GM23338 (cell line): Measurements from ENCODE around the gene CYSTM1. TPM values are rescaled to one million over a fixed set of nuclear protein-coding genes. Genes with fewer than 3 reads are reported as not detected.

Experiments used
- ATAC-seq: fragments of 200-7000 bp; cut with Tn5 transposase; 3 replicates; pipeline ENCODE4 v1.9.1; 2020
- DNase-seq: peaks from one replicate; pipeline ENCODE4 v3.0.0-alpha.2; 2015; ENCODE audit warnings: low spot score
- H2AFZ ChIP-seq: fragments of 200-600 bp; sonication (generic); 2 replicates; pipeline ENCODE4 v1.8.0; 2016; ENCODE audit warnings: antibody characterized with exemption, mild to moderate bottlenecking, moderate library complexity
- H3F3A ChIP-seq: fragments of 200-600 bp; sonication (generic); replicated peaks from 2 replicates; pipeline ENCODE4 v1.8.0; 2017; ENCODE audit warnings: antibody characterized with exemption, mixed run types, low read depth
- H3K27ac ChIP-seq: fragments of 200-600 bp; sonication (generic); 2 replicates; pipeline ENCODE4 v1.6.1; 2016; ENCODE audit warnings: low read depth
- H3K27me3 ChIP-seq: fragments of 200-600 bp; sonication (generic); 2 replicates; pipeline ENCODE4 v1.8.0; 2016; ENCODE audit warnings: mild to moderate bottlenecking, mixed run types, moderate library complexity; ENCODE audit not compliant: insufficient read depth
- H3K36me3 ChIP-seq: fragments of 200-600 bp; sonication (generic); 2 replicates; pipeline ENCODE4 v1.8.0; 2016; ENCODE audit warnings: mild to moderate bottlenecking; ENCODE audit not compliant: insufficient read depth
- H3K4me1 ChIP-seq: fragments of 200-600 bp; sonication (generic); 2 replicates; pipeline ENCODE4 v1.8.0; 2016; ENCODE audit warnings: mild to moderate bottlenecking, moderate library complexity; ENCODE audit not compliant: insufficient read depth
- H3K4me2 ChIP-seq: fragments of 200-600 bp; sonication (generic); 2 replicates; pipeline ENCODE4 v1.7.1; 2017; ENCODE audit warnings: mixed run types
- H3K4me3 ChIP-seq: fragments of 200-600 bp; sonication (generic); 2 replicates; pipeline ENCODE4 v1.6.1; 2016; ENCODE audit warnings: mixed run types
- H3K79me2 ChIP-seq: fragments of 200-600 bp; sonication (generic); replicated peaks from 2 replicates; pipeline ENCODE4 v1.8.0; 2017; ENCODE audit warnings: mild to moderate bottlenecking; ENCODE audit not compliant: insufficient read depth
- H3K9me2 ChIP-seq: fragments of 200-600 bp; sonication (generic); 2 replicates; pipeline ENCODE4 v1.8.0; 2017; ENCODE audit not compliant: insufficient read depth
- H4K20me1 ChIP-seq: fragments of 200-600 bp; sonication (generic); replicated peaks from 2 replicates; pipeline ENCODE4 v1.8.0; 2017; ENCODE audit warnings: mild to moderate bottlenecking; ENCODE audit not compliant: insufficient read depth
- H3K27ac Mint-ChIP-seq: 2 replicates; pipeline ENCODE4 v1.8.0; 2020; ENCODE audit warnings: inconsistent platforms, mild to moderate bottlenecking, moderate library complexity, mixed read lengths
- H3K27me3 Mint-ChIP-seq: 3 replicates; pipeline ENCODE4 v1.8.0; 2022; ENCODE audit warnings: low read depth, mild to moderate bottlenecking, moderate library complexity, mixed read lengths, inconsistent platforms; ENCODE audit not compliant: insufficient read depth, poor library complexity
- H3K36me3 Mint-ChIP-seq: 3 replicates; pipeline ENCODE4 v1.8.0; 2021; ENCODE audit warnings: low read depth, mild to moderate bottlenecking, inconsistent platforms, moderate library complexity, mixed read lengths
- H3K4me1 Mint-ChIP-seq: 3 replicates; pipeline ENCODE4 v1.8.0; 2020; ENCODE audit warnings: mild to moderate bottlenecking, inconsistent platforms, mixed read lengths
- H3K4me3 Mint-ChIP-seq: 3 replicates; pipeline ENCODE4 v1.8.0; 2021; ENCODE audit warnings: moderate library complexity, mild to moderate bottlenecking, inconsistent platforms, mixed read lengths
- H3K9me3 Mint-ChIP-seq: 3 replicates; pipeline ENCODE4 v1.8.0; 2020; ENCODE audit warnings: moderate library complexity, mild to moderate bottlenecking, inconsistent platforms, mixed read lengths
- CREB1 ChIP-seq: fragments of 250-450 bp; sonication (Bioruptor Pico); IDR thresholded peaks from 2 replicates; pipeline ENCODE4 v1.5.0; 2020; ENCODE audit warnings: low read depth, mild to moderate bottlenecking, moderate library complexity
- CTCF ChIP-seq, 2 experiments: fragments of 200-600 bp in 1 of 2; sonication (generic) in 1 of 2; conservative IDR thresholded peaks; 2 replicates each; pipeline versions ENCODE4 v1.5.1 to v1.6.1; 2016 to 2017; ENCODE audit warnings: antibody characterized with exemption in 2 of 2, low read depth in 2 of 2, mild to moderate bottlenecking in 2 of 2, moderate library complexity in 1 of 2
- ETS1 ChIP-seq: IDR thresholded peaks from 2 replicates; pipeline ENCODE4 v1.6.1; 2016; ENCODE audit warnings: antibody characterized with exemption
- EZH2 ChIP-seq: fragments of 200-600 bp; sonication (generic); IDR thresholded peaks from one replicate; pipeline ENCODE4 v1.8.0; 2017; ENCODE audit warnings: antibody characterized with exemption, mild to moderate bottlenecking, low read depth; ENCODE audit not compliant: unreplicated experiment
- EZH2phosphoT487 ChIP-seq: fragments of 200-600 bp; sonication (generic); IDR thresholded peaks from one replicate; pipeline ENCODE4 v1.8.1; 2018; ENCODE audit warnings: antibody characterized with exemption; ENCODE audit not compliant: unreplicated experiment
- JUNB ChIP-seq: IDR thresholded peaks from one replicate; pipeline ENCODE4 v1.6.1; 2016; ENCODE audit warnings: antibody characterized with exemption; ENCODE audit not compliant: unreplicated experiment
- NANOG ChIP-seq: IDR thresholded peaks from 2 replicates; pipeline ENCODE4 v1.6.1; 2016; ENCODE audit warnings: antibody characterized with exemption, borderline replicate concordance
- POLR2AphosphoS5 ChIP-seq: IDR thresholded peaks from 2 replicates; pipeline ENCODE4 v1.6.1; 2016; ENCODE audit warnings: antibody characterized with exemption, low read depth
- REST ChIP-seq: IDR thresholded peaks from one replicate; pipeline ENCODE4 v1.6.1; 2018; ENCODE audit warnings: antibody characterized with exemption; ENCODE audit not compliant: unreplicated experiment
- STAT1 ChIP-seq: IDR thresholded peaks from one replicate; pipeline ENCODE4 v1.6.1; 2016; ENCODE audit warnings: antibody characterized with exemption; ENCODE audit not compliant: unreplicated experiment
- ZNF331 ChIP-seq: fragments of 250-450 bp; sonication (Bioruptor Pico); IDR thresholded peaks from 2 replicates; pipeline ENCODE4 v1.5.0; 2020; ENCODE audit warnings: low read depth, mild to moderate bottlenecking, moderate library complexity
- polyA plus RNA-seq: library from polyadenylated mRNA; unstranded; fragments of >200 nt; fragmentation: Nextera tagmentation; extraction: Ambion mirVana; gene quantifications from 2 replicates; pipeline ENCODE4 v1.2.1, GENCODE V29; 2016
- total RNA-seq: library from RNA; depleted of rRNA; stranded (reverse); fragments of >200 nt; shearing (Covaris generic); gene quantifications from 2 replicates; pipeline ENCODE4 v1.2.3, GENCODE V29; 2014

The CYSTM1 gene
- total and polyA plus RNA-seq, 2 experiments from 2014 or later, result 14.4 to 46.0 TPM

GRCh38 chr5:140142856-140143255, 32.1 kb upstream of the CYSTM1 start:
- no peaks in the 10 kb centered on the region for H3K36me3 Mint-ChIP-seq
- H3K27me3 Mint-ChIP-seq, result peaks cover 35% of the 10 kb centered on the region
- no peaks in the 10 kb centered on the region for H3F3A ChIP-seq
- no peaks in the 10 kb centered on the region; the same call in 1 of the 2 replicates for H3K36me3 ChIP-seq
- H3K79me2 ChIP-seq, result no peaks in the 10 kb centered on the region
- DNase-seq, result no peak
- no peak for TF ChIP-seq NANOG
- no peak for TF ChIP-seq EZH2phosphoT487
- no peak for TF ChIP-seq JUNB
- TF ChIP-seq ETS1, result no peak
- H3K9me2 ChIP-seq, result no peaks in the 10 kb centered on the region
- H3K4me1 Mint-ChIP-seq, result peaks cover 8% of the 10 kb centered on the region
- H3K27ac ChIP-seq, result no peak overlapping the region
- H3K4me3 Mint-ChIP-seq, result no peak overlapping the region
- no peak overlapping the region for H2AFZ ChIP-seq
- H4K20me1 ChIP-seq, result 0 out of 2 replicates have a peak, but pooled peaks cover 3% of the 10 kb centered on the region
- no peak for ATAC-seq
- H3K9me3 Mint-ChIP-seq, result no peaks in the 10 kb centered on the region
- H3K27me3 ChIP-seq, result peaks cover 35% of the 10 kb centered on the region
- no peak overlapping the region for H3K4me3 ChIP-seq
- no peaks in the 10 kb centered on the region; the same call in 1 of the 2 replicates for H3K4me1 ChIP-seq
- no peak overlapping the region for H3K4me2 ChIP-seq
- no peak overlapping the region for H3K27ac Mint-ChIP-seq

- Histone ChIP-seq H3K4me1 (no peaks in the 10 kb centered on the region; the same call in 1 of the 2 replicates), H4K20me1 (peaks cover 3% of the 10 kb centered on the region; the same call in 1 of the 2 replicates), H3F3A (no peaks in the 10 kb centered on the region), H2AFZ (no peak overlapping the region), H3K79me2 (no peaks in the 10 kb centered on the region), H3K4me3 (no peak overlapping the region), H3K9me2 (no peaks in the 10 kb centered on the region), H3K4me2 (no peak overlapping the region), H3K27me3 (peaks cover 44% of the 10 kb centered on the region), H3K36me3 (no peaks in the 10 kb centered on the region; the same call in 1 of the 2 replicates), H3K27ac (no peak overlapping the region)
- peaks cover 44% of the 10 kb centered on the region for H3K27me3 Mint-ChIP-seq
- H3K27ac Mint-ChIP-seq, result no peak overlapping the region
- H3K9me3 Mint-ChIP-seq, result no peaks in the 10 kb centered on the region
- ATAC-seq (no peak), DNase-seq (no peak)
- H3K36me3 Mint-ChIP-seq, result no peaks in the 10 kb centered on the region
- peaks cover 15% of the 10 kb centered on the region for H3K4me1 Mint-ChIP-seq
- no peak overlapping the region for H3K4me3 Mint-ChIP-seq
- TF ChIP-seq REST (no peak), CTCF (conservative IDR thresholded peaks at IDR 0.05; ENCODE audit: low read depth in 2 of 2) (no peak), JUNB (no peak), POLR2AphosphoS5 (no peak), EZH2 (no peak), CREB1 (no peak), NANOG (no peak), STAT1 (no peak), ETS1 (no peak), ZNF331 (CRISPR knock-in tag) (no peak), EZH2phosphoT487 (no peak)
These were observed 31.3 kb upstream of the CYSTM1 start for GRCh38 chr5:140143521-140144258.
